Peyer's patch (tissue), 4 donors: ENCODE data around the gene KRTAP9-1.

Experiments used
- POLR2A ChIP-seq, 2 donors: fragments of 450-650 bp; IDR thresholded peaks; one replicate each; pipeline ENCODE4 v1.5.1; 2017; ENCODE audit warnings: antibody characterized with exemption in 2 of 2, mild to moderate bottlenecking in 2 of 2, moderate library complexity in 2 of 2
- TF ChIP-seq, protein P1 (sequence below), 6 experiments: fragments of 450-650 bp in 4 of 6; fragments of 200-600 bp in 2 of 6; sonication (generic) in 1 of 6; IDR thresholded peaks; one replicate each; pipeline ENCODE4 v1.5.1; 2017 to 2019; ENCODE audit warnings: antibody characterized with exemption in 6 of 6, mild to moderate bottlenecking in 3 of 6, moderate library complexity in 1 of 6

DNA sequence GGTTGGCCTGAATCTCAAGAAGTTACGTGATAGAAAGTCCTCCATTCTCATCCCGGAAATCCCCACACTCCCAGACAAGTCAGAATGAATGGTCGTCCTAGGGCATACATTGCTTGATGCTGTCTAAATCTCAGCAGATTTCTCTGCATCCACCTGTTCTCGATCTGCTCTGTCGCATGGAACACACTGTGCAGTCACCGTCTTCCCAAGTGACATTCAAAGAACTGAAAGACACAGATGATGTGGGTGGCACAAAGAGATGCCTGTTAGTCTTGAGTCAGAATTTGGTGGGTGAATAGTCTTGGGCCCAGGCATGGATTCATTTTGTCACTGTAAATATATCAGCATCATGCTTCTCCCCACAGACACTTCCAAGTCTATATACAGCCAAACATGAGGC lies 42.0 kb downstream of the KRTAP9-1 start:
- no peak for TF ChIP-seq POLR2A (IDR thresholded peaks at IDR 0.05)
- TF ChIP-seq, protein P1, sequence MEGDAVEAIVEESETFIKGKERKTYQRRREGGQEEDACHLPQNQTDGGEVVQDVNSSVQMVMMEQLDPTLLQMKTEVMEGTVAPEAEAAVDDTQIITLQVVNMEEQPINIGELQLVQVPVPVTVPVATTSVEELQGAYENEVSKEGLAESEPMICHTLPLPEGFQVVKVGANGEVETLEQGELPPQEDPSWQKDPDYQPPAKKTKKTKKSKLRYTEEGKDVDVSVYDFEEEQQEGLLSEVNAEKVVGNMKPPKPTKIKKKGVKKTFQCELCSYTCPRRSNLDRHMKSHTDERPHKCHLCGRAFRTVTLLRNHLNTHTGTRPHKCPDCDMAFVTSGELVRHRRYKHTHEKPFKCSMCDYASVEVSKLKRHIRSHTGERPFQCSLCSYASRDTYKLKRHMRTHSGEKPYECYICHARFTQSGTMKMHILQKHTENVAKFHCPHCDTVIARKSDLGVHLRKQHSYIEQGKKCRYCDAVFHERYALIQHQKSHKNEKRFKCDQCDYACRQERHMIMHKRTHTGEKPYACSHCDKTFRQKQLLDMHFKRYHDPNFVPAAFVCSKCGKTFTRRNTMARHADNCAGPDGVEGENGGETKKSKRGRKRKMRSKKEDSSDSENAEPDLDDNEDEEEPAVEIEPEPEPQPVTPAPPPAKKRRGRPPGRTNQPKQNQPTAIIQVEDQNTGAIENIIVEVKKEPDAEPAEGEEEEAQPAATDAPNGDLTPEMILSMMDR (IDR thresholded peaks at IDR 0.05) = no peak
